ENCODE measurements around the gene ARHGAP40. TPM values are rescaled to one million over a fixed set of nuclear protein-coding genes. Genes with fewer than 3 reads are reported as not detected.

ARHGAP40 gene
- total and polyA plus RNA-seq, 9 of the 15 experiments (the other 6 are each of a cell fraction or from before 2014, with no cell fraction given), result not detected

DNA sequence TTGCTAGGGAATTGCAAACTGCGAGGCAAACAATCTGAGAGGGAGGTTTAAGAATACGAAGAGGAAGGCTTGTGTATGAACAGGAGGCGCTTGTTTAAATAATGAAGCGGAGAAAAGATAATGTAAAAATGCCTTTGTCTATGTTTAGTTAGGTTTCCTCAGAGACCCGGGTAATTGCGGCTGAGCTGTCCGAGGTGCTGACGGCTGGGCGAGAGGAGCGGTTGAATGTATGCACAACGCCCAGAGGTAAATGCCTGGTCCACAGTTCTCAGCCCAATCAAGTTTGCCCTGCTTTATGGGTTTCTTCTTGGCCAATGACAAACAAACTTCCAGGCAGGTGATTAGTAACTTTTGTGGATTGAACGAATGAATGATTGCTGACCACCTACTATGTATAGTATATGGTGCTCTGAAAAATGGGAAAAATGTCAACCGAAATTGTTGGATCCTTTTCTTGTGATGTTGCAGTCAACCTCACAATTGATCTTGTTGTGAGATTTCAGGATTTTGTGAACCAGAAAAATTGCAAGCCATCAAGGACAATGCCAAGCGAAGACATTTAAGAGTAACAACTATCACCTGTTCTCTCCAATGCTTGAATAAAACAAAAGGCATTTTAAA is 84.4 kb downstream of the ARHGAP40 start (continued):
- TF ChIP-seq JUN (IDR thresholded peaks at IDR 0.05; ENCODE audit: borderline replicate concordance, low read depth, low read length) (no peak), JUN (CRISPR knock-in tag; IDR thresholded peaks at IDR 0.05; ENCODE audit: borderline replicate concordance) (no peak), NFXL1 (CRISPR knock-in tag; IDR thresholded peaks at IDR 0.05) (no peak), MAZ (CRISPR knock-in tag; conservative IDR thresholded peaks at IDR 0.05 in 1 of 2, IDR thresholded peaks at IDR 0.05 in 1 of 2) (peak in 1 of 2 experiments; percentile 71; a peak in 2 of 4 replicates), ZNF282 (CRISPR knock-in tag; IDR thresholded peaks at IDR 0.05) (no peak), ZNF584 (CRISPR knock-in tag; IDR thresholded peaks at IDR 0.05; ENCODE audit: low read depth) (0 out of 2 replicates have a peak, but pooled peaks have one; percentile 68), ZFP1 (CRISPR knock-in tag; IDR thresholded peaks at IDR 0.05) (no peak), ZZZ3 (IDR thresholded peaks at IDR 0.05) (no peak), MTF1 (CRISPR knock-in tag; IDR thresholded peaks at IDR 0.05; ENCODE audit: borderline replicate concordance) (no peak), SMARCC2 (IDR thresholded peaks at IDR 0.05; ENCODE audit: low read depth) (no peak)
- TF ChIP-seq, protein P1, sequence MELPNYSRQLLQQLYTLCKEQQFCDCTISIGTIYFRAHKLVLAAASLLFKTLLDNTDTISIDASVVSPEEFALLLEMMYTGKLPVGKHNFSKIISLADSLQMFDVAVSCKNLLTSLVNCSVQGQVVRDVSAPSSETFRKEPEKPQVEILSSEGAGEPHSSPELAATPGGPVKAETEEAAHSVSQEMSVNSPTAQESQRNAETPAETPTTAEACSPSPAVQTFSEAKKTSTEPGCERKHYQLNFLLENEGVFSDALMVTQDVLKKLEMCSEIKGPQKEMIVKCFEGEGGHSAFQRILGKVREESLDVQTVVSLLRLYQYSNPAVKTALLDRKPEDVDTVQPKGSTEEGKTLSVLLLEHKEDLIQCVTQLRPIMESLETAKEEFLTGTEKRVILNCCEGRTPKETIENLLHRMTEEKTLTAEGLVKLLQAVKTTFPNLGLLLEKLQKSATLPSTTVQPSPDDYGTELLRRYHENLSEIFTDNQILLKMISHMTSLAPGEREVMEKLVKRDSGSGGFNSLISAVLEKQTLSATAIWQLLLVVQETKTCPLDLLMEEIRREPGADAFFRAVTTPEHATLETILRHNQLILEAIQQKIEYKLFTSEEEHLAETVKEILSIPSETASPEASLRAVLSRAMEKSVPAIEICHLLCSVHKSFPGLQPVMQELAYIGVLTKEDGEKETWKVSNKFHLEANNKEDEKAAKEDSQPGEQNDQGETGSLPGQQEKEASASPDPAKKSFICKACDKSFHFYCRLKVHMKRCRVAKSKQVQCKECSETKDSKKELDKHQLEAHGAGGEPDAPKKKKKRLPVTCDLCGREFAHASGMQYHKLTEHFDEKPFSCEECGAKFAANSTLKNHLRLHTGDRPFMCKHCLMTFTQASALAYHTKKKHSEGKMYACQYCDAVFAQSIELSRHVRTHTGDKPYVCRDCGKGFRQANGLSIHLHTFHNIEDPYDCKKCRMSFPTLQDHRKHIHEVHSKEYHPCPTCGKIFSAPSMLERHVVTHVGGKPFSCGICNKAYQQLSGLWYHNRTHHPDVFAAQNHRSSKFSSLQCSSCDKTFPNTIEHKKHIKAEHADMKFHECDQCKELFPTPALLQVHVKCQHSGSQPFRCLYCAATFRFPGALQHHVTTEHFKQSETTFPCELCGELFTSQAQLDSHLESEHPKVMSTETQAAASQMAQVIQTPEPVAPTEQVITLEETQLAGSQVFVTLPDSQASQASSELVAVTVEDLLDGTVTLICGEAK (IDR thresholded peaks at IDR 0.05), result no peak
- TF ChIP-seq, protein P1 (CRISPR knock-in tag; IDR thresholded peaks at IDR 0.05), result no peak

All from K562 (cell line).